GM18861 (cell line): ENCODE measurements around the gene ZBTB2.
"Not testable (repeated sequence)": the region's sequence is repeated elsewhere in the genome, so short reads cannot be mapped to it uniquely, and the experiment has no call there.

Experiments
- ATAC-seq: cut with Tn5 transposase; IDR thresholded peaks from one replicate; pipeline ENCODE4 v1.9.1; 2021; ENCODE audit not compliant: unreplicated experiment

Gene ZBTB2

DNA sequence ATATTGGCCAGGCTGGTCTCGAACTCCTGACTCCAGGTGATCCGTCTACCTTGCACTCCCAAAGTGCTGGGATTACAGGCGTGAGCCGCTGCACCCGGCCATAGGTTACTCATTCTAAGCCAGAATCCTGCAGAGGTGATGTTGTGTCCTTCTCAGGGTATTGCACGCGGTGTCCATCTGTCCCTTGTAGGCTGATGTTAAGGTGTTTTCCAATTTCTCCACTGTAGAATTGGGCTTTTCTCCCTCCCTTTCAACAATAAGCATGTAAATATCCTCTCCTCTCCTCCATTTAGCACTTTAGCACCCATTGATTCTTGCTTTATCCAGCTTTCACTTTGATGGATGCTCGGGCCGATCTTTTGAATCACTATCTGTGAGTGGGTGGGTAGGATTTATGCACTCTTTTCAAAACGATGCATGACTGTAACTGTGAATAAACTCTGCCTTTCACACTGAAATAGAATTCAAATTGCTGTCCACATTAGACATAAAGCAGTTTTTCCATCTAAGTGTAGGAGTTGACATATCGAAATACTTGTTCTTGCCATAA is 52.6 kb downstream of the ZBTB2 start:
- ATAC-seq: no peak

DNA sequence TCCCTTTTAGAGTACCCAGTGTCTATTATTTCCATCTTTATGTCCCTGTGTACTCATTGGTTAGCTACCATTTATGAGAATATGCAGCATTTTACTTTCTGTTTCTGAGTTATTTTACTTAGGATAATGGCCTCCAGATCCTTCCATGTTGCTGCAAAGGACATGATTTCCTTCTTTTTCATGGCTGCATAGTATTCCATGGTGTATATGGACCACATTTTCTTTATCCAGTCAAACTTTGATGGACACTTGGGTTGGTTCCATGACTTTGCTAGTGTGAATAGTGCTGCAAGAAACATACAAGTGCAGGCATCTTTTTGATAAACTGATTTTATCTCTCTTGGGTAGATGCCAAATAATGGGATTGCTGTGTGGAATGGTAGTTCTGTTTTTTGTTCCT is 55.4 kb downstream of the ZBTB2 start:
- no peak for ATAC-seq

DNA sequence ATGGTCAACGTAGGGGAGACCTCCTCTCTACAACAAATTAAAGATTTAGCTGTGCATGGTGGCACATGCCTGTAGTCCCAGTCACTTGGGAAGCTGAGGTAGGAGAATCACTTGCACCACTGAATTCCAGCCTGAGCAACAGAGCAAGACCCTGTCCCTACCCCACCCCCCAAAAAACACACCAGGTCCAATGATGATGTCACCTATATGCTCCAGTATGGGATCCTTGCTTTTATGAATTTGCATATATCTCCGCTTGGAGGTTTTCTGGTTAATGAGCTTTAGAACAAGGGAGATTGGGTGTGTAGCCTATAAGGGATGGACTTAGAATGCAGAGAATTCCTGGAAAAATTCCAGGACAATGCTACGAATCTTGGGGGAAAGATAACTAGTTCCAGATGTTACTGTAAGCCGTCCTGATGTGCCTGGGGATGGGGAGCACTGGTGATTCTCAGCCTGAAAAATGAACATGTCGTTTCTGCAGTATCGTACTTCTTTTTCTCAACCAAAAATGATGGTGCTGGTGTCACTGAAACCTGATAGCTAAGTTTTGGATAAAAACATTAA is 61.1 kb downstream of the ZBTB2 start:
- no peak for ATAC-seq

DNA sequence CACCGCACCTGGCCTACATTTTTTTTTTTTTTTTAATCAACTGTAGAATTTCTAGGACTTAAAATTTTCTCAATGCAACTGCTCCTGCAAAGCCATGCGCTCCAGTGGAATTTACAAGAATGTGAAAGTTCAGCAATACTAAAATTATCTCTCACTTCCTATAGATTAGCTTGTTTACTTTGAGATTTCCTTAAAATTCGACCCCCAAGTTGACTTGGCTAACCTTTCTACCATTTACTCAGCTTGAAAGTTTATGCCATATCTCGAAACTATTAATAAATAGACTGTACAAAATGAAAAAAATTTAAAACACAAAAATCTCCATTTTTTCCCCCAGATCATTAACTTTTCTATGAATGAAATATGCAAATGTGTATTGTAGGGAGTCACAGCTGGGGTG is 64.3 kb downstream of the ZBTB2 start:
- no peak for ATAC-seq

DNA sequence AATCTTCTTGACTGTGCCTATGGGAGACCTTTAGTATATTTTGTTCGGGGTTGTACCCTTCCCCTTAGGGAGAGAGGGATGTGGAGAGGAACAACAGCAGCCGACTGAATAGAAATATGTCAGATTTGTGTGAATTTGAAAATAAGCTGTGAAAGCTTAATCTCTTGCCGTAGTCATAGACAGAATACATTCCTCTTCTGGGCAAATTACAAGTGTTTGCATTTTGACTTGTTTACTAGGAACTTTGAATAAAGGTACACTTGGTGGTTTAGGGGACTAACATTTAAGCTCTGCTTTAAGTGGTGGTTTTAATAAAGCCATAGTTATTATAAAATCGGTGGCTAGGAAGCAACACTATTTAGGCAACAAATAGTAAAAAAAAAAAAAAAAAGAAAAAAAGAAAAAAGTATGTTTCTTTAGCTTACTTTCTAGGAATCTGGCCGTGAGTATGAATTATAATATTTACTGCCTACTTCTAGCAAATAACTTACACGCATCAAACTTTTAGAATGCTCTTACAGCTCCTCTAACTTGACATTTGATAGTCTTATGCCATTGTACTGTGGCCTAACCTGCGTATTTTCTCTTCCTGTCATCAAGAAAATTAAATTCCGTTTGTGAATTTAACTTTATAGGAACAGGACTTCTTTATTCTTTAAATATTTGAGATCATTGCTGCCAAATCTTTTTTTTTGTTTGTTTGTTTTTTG is 65.1 kb downstream of the ZBTB2 start:
- no peak for ATAC-seq

DNA sequence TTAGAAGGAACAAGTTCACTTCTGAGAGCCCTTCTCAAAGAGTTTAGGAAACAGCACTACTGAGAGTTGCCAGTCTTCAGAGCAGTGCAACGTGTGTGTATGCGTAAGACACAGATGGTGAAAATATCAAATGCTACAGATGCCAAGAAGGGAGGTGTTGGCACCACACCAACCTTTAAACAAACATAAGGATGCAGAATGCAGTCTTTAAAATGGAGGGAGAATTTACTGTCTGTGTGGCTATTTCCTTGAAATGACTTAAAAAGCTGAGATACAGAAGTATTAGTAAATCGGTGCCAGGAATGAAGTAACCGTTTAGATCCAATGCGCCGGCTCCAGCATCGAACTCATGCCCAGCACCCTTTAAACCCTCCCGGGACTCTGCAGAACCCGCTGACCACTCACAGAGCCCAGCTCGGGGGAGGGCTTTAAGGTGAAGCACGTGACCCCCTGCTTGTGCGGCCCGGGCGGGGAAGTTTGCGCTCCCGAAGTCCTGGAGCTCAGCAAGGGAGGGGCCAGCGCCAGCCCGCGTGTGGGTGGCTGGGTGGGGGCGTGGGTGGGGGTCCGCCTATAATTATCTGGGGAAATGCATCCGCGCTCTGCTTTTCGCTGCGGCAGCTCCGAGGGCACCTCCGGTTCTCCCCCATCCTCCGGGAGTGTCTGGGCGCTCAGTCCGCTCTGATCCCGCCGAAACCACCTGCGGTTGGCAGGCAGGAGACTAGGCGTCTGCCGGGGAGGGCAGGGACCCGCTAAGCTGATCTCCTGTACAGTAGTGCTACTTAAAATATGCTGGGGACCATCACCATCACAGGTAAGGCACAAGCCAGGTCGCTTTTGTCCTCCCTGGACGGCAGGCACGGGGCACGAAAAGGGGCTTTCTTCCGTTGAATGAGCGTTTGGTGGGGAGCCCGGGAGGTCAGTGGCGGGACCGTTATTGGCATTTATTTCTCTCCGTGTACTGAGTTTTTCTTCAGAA is 66.0 kb downstream of the ZBTB2 start:
- ATAC-seq: no peak

DNA sequence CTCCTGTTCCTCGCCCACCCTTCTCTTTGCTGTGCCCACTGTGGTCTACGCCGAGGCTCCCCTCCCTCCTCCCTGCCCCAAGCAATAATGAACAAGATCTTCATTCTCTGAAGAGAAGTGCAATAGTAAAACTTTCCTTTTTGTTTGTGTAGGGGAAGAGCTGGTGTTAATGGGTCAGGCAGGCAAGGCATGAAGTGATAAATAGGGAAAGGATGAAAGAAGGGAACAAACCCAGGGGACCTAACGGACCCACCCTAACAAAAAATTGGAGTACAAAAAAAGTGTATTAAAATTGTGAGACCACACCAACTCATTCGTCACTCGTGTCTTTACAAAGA is 66.9 kb downstream of the ZBTB2 start:
- ATAC-seq: no peak

DNA sequence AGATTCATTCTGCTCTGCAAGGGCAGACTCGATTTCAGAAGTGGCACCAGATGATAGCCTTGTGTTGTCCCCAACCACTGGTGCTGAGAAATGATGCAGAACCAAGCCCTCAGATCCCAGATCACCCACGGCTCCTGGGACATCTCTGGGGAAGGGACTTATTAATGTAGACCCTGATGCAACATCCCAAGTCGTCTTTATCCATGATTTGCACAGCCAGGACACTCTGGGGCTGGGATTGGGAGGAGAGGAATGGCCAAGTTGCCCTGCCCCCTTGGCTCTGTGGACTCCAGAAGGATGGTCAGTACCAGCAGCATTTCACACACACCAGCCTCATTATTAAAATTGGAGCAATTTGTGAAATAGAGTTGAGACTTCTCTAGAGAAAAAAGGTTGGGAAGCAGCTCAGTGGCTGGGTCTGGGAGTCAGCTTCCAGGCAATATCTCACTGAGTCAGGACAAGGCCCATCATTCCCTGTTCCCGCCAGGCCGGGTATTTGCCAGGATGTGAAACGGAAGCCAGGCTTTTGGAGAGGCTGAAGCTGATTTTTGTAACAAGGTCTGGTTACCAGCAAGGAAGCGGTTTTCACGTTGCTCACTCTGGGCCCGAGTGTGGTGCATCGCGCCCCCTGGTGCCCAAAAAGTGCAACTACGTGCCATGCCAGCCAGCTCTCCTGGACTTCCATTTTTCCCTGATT is 67.4 kb downstream of the ZBTB2 start:
- peak; percentile 46 for ATAC-seq

DNA sequence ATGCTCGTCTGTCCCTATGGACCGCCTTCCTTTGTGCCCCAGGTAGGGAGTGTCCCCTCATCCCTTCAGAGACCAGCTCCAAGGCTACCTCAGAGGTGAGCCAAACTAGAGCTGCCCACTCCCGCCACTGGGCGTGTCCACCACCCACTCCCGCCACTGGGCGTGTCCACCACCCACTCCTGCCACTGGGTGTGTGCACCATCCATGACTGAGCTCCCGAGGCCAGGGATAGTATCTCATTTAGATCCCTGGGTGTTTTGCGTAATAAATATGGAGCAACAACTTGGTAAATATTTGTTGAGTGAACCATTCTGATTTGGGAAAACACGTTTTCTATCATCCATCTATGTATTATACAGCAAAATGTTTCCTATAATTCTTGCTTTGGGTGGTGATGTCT is 68.8 kb downstream of the ZBTB2 start:
- no peak for ATAC-seq

DNA sequence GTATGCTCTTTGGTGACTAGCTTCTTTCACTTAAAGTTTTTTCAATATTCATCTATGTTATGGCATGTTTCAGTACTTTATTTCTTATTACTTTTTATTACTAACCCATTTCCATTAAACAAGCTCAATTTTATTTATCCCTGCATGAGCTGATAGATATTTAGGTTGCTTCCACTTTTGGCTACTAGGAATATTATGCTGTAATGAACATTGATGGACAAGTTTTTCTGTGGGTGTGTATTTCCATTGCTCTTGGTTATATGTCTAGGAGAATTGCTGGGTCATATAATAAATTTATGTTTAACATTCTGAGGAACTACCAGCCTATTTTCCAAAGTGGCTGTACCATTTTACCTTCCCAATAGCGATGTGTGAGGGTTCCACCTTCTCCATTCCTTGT is 69.9 kb downstream of the ZBTB2 start:
- no peak for ATAC-seq

DNA sequence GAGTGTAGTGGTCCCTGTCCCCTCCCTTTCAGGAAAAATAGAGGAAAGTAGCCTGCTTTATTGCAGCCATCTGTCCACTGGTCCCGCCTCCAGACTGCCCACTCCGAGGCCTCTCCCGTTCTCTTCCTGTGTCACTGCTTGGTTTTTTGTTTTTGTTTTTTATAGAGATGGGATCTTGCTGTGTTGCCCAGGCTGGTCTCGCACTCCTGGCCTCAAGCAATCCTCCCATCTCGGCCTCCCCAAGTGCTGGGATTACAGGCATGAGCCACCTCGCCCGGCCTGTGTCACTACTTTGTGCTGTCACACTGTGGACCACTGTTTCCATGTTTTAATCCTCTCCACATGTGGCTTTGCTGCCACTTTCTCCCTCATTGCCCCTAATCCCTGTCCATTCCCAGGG is 71.2 kb downstream of the ZBTB2 start:
- ATAC-seq: no peak

DNA sequence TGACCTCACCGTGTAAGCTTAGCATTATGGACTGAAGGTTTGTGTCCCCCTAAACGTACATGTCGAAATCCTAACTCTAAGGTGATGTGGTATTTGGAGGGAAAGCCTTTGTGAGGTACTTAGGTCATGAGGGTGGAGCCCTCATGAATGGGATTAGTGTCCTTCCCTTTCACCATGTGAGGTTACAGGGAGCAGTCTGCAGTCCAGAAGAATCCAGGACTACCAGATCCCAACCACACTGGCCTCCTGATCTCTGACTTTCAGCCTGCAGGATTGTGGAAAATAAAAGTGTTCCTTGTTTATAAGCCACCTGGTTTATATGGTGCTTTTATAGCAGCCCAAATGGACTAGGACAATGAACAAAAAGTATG is 73.4 kb downstream of the ZBTB2 start:
- ATAC-seq: no peak

DNA sequence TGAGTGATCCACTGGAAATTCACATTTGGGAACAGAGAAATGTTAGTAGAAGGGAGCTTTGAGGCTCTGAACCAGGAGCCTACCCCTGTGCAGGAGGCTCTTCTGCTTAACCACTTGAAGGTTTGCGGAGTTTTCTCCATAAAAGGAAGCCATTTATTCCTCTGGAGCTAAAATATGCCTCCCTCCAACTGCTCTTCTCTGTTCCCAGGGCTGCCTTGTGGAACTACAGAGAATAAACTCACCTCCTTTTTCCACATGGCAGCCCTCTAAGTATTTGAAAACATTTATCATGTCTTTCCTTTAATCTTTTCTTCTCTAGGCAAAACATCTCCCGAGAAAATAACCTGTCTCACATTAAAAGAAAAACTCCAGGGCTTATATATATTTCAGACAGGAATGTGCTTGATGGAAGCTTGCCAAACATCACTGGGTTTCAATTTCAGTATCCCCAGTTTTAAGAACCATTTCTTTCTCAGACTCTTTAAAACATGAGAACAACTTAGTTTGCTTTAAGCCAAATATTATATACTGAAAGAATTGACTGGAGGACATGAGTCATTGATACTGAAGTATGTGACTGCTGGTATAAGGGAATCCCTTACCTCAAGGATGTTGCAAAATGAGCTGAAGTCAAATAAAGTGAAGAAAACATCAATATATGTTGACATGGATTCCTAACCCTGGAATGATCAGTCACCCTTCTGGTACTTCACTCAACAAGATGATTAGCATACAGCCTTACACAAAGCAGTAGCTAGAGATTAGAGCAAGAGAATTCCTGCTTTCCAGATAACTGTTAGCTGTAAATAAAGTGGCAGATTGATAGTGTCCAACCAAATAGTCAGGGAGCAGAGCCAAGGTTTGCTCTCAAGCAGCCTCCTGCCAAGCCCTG is 74.0 kb downstream of the ZBTB2 start:
- no peak for ATAC-seq

DNA sequence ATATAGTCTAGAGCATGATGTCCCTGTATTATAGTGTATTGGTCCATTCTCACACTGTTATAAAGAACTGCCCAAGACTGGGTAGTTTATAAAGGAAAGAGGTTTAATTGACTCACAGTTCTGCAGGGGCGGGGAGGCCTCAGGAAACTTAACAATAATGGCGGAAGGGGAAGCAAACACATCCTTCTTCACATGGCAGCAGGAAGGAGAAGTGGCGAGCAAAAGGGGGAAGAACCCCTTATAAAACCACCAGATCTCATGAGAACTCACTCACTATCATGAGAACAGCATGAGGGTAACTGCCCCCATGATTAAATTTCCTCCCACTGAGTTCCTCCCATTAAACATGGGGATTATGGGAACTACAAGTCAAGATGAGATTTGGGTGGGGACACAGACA is 75.7 kb downstream of the ZBTB2 start:
- ATAC-seq: not testable (repeated sequence)
